Anterior cingulate cortex (tissue), 58 donors: Measurements from ENCODE around the gene SMNDC1.
"Not testable (repeated sequence)": the region's sequence is repeated elsewhere in the genome, so short reads cannot be mapped to it uniquely, and the experiment has no call there.

Experiments used
- DNase-seq, 58 donors: peaks; one replicate each; lab custom pipeline; 2025; lab: John Stamatoyannopoulos, UW

The SMNDC1 gene

GRCh38 chr10:110304780-110305421 lies at the start of gene SMNDC1:
SMNDC1 (minus strand) TSS chr10:110304920; CDS start chr10:110303587, 1,333 bp downstream.
- DNase-seq: peak; percentile 69 to 99 (median 96)

GRCh38 chr10:110354322-110354766 lies 49.6 kb upstream of the SMNDC1 start:
- peak in 50 of 58 donors; percentile 4 to 85 (median 40) for DNase-seq

GRCh38 chr10:110353244-110354119 lies 48.8 kb upstream of the SMNDC1 start:
- DNase-seq: peak in 11 of 58 donors; percentile 2 to 34 (median 19)

- no peak for DNase-seq
Measured at GRCh38 chr10:110352930-110353243, 48.2 kb upstream of the SMNDC1 start.

- no peak for DNase-seq
Measured at GRCh38 chr10:110350812-110351211, 46.1 kb upstream of the SMNDC1 start.

GRCh38 chr10:110349831-110350230 lies 45.1 kb upstream of the SMNDC1 start:
- DNase-seq: no peak

GRCh38 chr10:110349386-110349785 lies 44.7 kb upstream of the SMNDC1 start:
- no peak for DNase-seq

GRCh38 chr10:110348336-110348735 lies 43.6 kb upstream of the SMNDC1 start:
- DNase-seq: no peak

GRCh38 chr10:110346914-110347313 lies 42.2 kb upstream of the SMNDC1 start:
- no peak for DNase-seq

- DNase-seq: no peak
Measured at GRCh38 chr10:110345286-110345685, 40.6 kb upstream of the SMNDC1 start.

GRCh38 chr10:110344622-110345021 lies 39.9 kb upstream of the SMNDC1 start:
- DNase-seq: no peak

- DNase-seq: no peak
Measured at GRCh38 chr10:110343947-110344346, 39.2 kb upstream of the SMNDC1 start.

- DNase-seq: no peak
Measured at GRCh38 chr10:110340816-110341215, 36.1 kb upstream of the SMNDC1 start.

GRCh38 chr10:110340122-110340521 lies 35.4 kb upstream of the SMNDC1 start:
- no peak for DNase-seq

- no peak for DNase-seq
Measured at GRCh38 chr10:110337906-110338305, 33.2 kb upstream of the SMNDC1 start.

GRCh38 chr10:110337401-110337800 lies 32.7 kb upstream of the SMNDC1 start:
- DNase-seq: no peak

GRCh38 chr10:110336111-110336721 lies 31.5 kb upstream of the SMNDC1 start:
- peak in 2 of 58 donors; percentile 16 to 18 for DNase-seq

- DNase-seq: no peak
Measured at GRCh38 chr10:110335314-110336064, 30.8 kb upstream of the SMNDC1 start.

GRCh38 chr10:110334061-110334656 lies 29.4 kb upstream of the SMNDC1 start:
- DNase-seq: no peak

GRCh38 chr10:110331226-110331795 lies 26.6 kb upstream of the SMNDC1 start:
- not testable (repeated sequence) for DNase-seq
